Measurements from ENCODE around the gene MED16. TPM values are rescaled to one million over a fixed set of nuclear protein-coding genes. Genes with fewer than 3 reads are reported as not detected.

Gene MED16
- total RNA-seq, 1 donor from 2014 or later: 41.4 TPM

- no peak overlapping the region for H2AFZ ChIP-seq (ENCODE audit: low read depth, low read length)
- FAIRE-seq (peak; percentile 50), DNase-seq (ENCODE audit: low read depth) (peak; percentile 93)
- peaks cover 24% of the 10 kb centered on the region for H4K20me1 ChIP-seq (ENCODE audit: insufficient read depth, low read length)
- peak overlapping the region; percentile 88 for H3K27ac ChIP-seq (ENCODE audit: low read depth, low read length)
- Mint-ChIP-seq H3K27me3 (ENCODE audit: low read depth, unreplicated experiment) (no peaks in the 10 kb centered on the region), H3K9me3 (ENCODE audit: unreplicated experiment) (no peaks in the 10 kb centered on the region), H3K4me3 (ENCODE audit: unreplicated experiment) (no peak overlapping the region), H3K4me1 (ENCODE audit: low read depth, unreplicated experiment) (peaks cover 2% of the 10 kb centered on the region), H3K27ac (ENCODE audit: unreplicated experiment) (peak overlapping the region; percentile 47), H3K36me3 (ENCODE audit: low read depth, unreplicated experiment) (peaks cover 9% of the 10 kb centered on the region)
- H3K36me3 ChIP-seq (ENCODE audit: insufficient read depth, low read length): peaks cover 3% of the 10 kb centered on the region
- peak overlapping the region; percentile 42 for H3K4me2 ChIP-seq (ENCODE audit: low read length)
- no peak for TF ChIP-seq CTCF (IDR thresholded peaks at IDR 0.05; ENCODE audit: insufficient read depth, low read depth, low read length)
- TF ChIP-seq EZH2 (IDR thresholded peaks at IDR 0.05; ENCODE audit: insufficient read depth, low read length): no peak
- peak overlapping the region; percentile 66 for H3K9ac ChIP-seq (ENCODE audit: low read length)
- H3K4me1 ChIP-seq (ENCODE audit: insufficient read depth, low read length): peaks cover 19% of the 10 kb centered on the region
- H3K79me2 ChIP-seq (ENCODE audit: insufficient read depth, low read length): no peaks in the 10 kb centered on the region
- H3K9me3 ChIP-seq (ENCODE audit: insufficient read depth, low read depth, low read length): no peaks in the 10 kb centered on the region
- H3K27me3 ChIP-seq (ENCODE audit: insufficient read depth, low read length): no peaks in the 10 kb centered on the region
- no peak overlapping the region for H3K4me3 ChIP-seq (ENCODE audit: insufficient read depth, low read depth, low read length)
Measured at GRCh38 chr19:869245-870177, 23.5 kb downstream of the MED16 start.

GRCh38 chr19:868458-869244, 24.3 kb downstream of the MED16 start:
- Mint-ChIP-seq H3K27ac (ENCODE audit: unreplicated experiment) (no peak overlapping the region), H3K27me3 (ENCODE audit: low read depth, unreplicated experiment) (no peaks in the 10 kb centered on the region), H3K4me1 (ENCODE audit: low read depth, unreplicated experiment) (peaks cover 2% of the 10 kb centered on the region)

More at GRCh38 chr19:868458-869244, 24.3 kb downstream of the MED16 start:
- FAIRE-seq (no peak), DNase-seq (ENCODE audit: low read depth) (no peak)
- Histone ChIP-seq H3K79me2 (ENCODE audit: insufficient read depth, low read length) (no peaks in the 10 kb centered on the region), H3K9ac (ENCODE audit: low read length) (peak overlapping the region; percentile 66), H3K4me2 (ENCODE audit: low read length) (peak overlapping the region; percentile 31), H3K27ac (ENCODE audit: low read depth, low read length) (peak overlapping the region; percentile 88), H3K9me3 (ENCODE audit: insufficient read depth, low read depth, low read length) (no peaks in the 10 kb centered on the region), H2AFZ (ENCODE audit: low read depth, low read length) (no peak overlapping the region), H3K4me1 (ENCODE audit: insufficient read depth, low read length) (peaks cover 19% of the 10 kb centered on the region), H3K27me3 (ENCODE audit: insufficient read depth, low read length) (no peaks in the 10 kb centered on the region), H3K36me3 (ENCODE audit: insufficient read depth, low read length) (no peaks in the 10 kb centered on the region), H3K4me3 (ENCODE audit: insufficient read depth, low read depth, low read length) (no peak overlapping the region), H4K20me1 (ENCODE audit: insufficient read depth, low read length) (peaks cover 24% of the 10 kb centered on the region)
- Mint-ChIP-seq H3K36me3 (ENCODE audit: low read depth, unreplicated experiment) (peaks cover 9% of the 10 kb centered on the region), H3K9me3 (ENCODE audit: unreplicated experiment) (no peaks in the 10 kb centered on the region), H3K4me3 (ENCODE audit: unreplicated experiment) (no peak overlapping the region)
- no peak for TF ChIP-seq EZH2 (IDR thresholded peaks at IDR 0.05; ENCODE audit: insufficient read depth, low read length)
- no peak for TF ChIP-seq CTCF (IDR thresholded peaks at IDR 0.05; ENCODE audit: insufficient read depth, low read depth, low read length)

Measured in astrocyte (in vitro differentiated cells and primary cell).